Fibroblast of skin of back (primary cell): ENCODE results near the gene SEC61B. TPM values are rescaled to one million over a fixed set of nuclear protein-coding genes. Genes with fewer than 3 reads are reported as not detected.

Experiments used
- DNase-seq: peaks from one replicate; pipeline ENCODE4 v3.0.0-alpha.2; 2013
- polyA plus RNA-seq, 2 experiments: library from polyadenylated mRNA; unstranded; fragments of 120-200 nt; gene quantifications; one replicate each; pipeline ENCODE4 v1.2.1, GENCODE V29; 2013; ENCODE audit not compliant: insufficient read length in 2 of 2

The SEC61B gene
- polyA plus RNA-seq (2013, experiment 1 of 2; ENCODE audit: insufficient read length), result 216 TPM
- polyA plus RNA-seq (2013, experiment 2 of 2; ENCODE audit: insufficient read length), result 177 TPM

GRCh38 chr9:99221621-99222415 is at the start of gene SEC61B, which contains the start of gene ALG2:
Gene SEC61B (plus strand): TSS chr9:99222282. CDS start chr9:99222364, 82 bp downstream.
Gene ALG2 (minus strand): TSS chr9:99221942. CDS start chr9:99221894, 48 bp downstream.
- peak; percentile 93 for DNase-seq

DNA sequence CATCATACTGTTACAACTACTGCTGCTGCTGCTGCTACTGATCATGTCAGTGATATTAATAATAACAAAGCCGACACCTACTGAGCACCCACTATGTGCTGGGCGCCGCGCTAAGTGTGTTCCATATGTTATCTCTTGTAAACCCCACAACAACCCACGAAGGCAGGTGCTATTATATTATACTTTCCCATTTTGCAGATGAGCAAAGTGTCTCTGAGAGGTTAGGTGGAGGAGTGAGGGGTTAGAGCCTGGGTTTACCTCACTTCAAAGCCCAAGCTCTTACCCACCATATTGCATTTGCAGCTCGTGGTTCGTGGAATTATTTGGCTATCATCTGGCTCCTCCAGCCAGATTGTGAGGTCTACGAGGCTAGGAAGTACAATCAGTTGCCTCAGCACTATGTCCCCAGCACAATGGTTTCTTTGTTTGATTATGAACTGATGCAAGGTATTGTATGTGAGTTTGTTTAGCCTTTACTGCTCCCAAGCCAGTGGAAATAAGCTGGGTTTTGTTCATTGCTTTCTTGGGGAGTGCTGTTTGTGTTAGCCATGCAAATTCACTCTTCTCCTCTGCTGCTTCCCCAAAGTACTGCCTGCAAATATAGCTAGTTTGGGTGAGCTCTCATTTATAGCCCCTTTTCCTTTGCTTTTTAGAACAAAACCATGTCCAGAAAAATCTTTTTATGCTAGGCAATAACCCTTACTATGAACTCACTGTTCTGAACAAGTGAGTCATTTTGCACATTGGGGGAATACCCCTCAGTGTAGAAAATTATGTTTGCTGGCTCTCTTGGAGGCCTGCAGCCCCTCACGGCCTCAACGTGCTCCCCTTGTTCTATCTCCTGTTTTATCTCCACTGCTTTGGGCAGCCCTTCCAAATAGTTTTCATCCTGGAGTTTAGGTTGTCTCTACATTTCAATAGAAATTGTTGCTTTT is 48.2 kb upstream of the SEC61B start:
- no peak for DNase-seq

DNA sequence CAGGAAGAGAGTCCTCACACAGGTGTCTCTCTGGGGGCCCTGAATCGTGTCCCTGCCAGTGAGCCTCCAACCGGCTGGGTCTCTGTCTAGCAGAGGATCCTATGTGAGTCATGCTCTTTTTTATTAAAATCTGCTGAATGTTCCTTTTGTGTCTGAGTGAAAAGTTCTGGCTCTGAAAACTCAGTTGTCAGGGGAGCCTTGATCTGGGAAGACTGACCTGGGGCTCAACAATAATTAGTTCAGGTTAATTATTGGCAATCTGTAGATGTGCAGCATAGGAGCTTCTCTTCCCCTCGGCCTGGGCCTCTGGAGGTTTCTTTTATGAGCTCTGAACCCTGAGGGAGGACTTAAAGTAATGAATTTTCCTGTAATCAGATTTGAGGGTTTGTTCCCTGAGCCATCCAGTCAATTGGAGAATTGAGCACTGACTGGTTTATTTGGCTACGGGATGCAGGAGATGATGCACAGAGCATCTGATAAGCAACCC is 45.5 kb upstream of the SEC61B start:
- no peak for DNase-seq

GRCh38 chr9:99177576-99178366 is 44.3 kb upstream of the SEC61B start:
- DNase-seq, result no peak

DNA sequence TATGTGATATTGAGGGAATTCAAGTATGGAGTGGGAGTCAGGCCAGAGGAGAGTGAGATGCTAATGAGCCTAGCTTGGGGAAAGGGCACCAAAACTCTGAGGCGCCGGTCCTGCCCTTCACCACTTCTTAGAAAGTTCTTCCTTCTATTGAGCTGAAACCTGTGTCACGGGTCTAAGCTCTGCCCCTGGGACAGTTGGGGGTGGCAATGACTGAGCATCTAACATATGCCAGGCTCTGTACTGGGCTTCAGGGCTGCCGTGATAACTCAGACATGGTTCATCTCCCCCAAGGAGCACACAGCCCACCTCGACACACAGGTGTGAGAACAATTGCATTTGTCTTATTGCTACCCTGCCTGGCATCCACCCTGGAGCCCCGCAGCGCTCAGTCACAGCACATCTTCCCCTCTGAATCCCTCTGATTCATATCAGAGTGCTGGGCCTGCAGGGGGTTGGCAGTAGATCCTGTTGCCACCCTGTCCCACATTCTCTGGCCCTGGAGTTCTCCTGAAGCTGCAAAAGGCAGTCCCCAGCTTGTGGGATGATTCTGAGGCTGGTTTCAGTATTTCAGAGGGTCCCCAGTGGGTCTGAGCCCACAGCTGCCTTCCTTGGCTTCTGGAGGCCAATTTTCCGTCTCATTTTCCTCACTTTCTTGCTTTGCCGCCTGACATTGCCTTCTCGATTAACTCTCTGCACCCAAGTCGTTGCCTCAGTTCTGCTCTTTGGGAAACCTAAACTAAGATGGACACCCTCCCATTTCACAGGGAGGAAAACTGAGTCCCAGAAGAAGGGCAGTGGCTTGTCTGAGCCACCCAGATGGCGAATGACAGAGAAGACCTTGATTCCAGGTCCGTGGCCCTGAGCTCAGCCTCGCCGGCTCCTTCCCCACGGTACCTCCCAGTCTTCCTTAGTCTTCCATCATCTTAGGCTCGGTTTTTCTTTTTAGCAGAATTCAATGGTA is 42.9 kb upstream of the SEC61B start:
- no peak for DNase-seq

- DNase-seq, result no peak
Observed at GRCh38 chr9:99180199-99180598, 41.9 kb upstream of the SEC61B start.

DNA sequence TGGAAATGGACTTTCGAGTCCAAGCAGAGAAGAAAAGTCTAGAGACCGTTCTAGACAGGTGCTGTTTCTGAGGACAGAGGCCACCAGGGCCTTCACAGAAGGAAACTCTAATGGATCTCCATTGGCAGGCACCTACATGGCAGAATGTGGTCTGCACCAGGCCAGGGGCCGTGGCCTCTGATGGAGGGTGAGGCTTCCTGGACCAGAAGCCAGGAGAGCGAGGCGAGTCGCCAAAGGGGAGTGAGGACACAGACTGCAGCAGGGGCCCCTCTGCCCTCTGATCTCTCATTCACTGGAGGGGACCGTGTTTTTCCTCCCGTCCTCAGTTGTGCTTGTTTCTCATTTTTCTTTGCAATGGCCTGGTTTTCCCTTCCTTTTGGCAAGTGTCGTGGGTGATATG is 41.4 kb upstream of the SEC61B start:
- DNase-seq, result no peak

DNA sequence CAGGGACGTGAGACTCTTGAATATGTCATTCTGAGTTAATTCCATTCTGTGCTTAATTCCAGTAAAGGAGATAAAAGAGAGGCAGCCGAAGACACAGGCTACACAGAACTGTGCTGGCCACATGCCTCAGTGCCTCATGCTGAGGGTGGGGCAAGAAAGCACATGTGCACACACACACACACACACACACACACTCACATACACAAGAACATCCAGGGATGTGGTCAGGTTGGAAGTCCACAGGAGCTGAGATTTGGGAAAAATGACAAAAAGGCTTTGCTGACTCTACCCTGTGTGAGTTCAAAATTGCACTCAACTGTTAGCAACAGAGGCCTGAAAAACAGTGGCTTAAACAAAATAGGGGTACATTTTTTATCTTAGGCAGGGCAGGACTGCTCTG is 40.9 kb upstream of the SEC61B start:
- no peak for DNase-seq

DNA sequence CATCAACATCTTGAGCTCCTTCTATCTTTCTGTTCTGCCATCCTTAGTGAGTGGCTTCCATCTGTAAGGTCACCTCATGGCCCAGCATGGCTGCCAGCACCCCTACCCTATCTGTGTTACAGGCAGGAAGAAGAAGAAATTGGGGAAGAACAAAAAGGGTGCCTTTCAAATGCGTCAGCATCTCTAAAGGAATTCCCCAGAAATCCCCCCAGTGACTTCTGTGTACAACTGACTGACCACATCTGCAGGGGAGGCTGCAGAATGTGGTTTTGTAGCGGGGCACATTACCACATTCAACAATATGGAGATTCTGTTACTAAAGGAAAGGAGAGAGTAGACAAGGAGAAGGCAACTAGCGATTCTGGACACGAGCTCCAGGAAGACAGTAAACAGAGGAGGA is 40.5 kb upstream of the SEC61B start:
- peak; percentile 36 for DNase-seq

DNA sequence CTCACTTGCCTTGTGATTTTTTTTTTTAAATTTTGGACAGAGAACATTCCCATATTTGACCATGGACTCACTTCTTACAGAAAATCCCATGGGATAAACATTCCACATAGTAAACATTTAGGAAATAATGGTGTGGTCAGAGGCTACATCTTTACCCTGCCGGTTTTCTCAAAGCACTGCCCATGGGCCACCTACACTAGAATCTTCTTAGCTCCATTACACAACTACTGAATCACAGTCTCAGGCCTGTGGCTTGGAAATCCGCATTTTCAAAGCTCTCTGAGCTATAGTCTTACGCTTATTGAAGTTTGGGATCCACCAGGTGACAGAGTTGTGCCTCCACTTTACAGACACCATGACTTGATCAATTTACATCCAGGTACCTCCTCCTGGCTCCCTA is 39.7 kb upstream of the SEC61B start:
- DNase-seq, result no peak

DNA sequence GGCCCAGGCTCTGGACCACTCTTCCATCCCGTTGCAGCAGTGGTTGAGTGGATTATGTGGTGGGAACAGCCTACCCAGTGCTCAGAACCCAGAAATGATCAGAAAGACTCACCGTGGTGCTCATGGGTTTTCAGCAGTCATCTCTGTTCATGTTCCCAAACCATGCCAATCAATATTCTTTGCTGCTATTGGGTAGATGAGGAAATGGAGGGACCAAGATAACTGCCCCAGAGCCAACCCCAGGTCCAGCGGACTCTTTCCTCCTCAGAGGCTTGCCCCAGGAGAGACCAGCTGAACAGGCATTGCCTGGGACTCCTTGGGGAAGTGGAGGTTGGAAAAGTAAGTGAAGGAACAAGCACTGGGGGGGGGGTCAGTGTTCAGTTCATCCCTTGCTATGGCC is 38.5 kb upstream of the SEC61B start:
- no peak for DNase-seq

DNA sequence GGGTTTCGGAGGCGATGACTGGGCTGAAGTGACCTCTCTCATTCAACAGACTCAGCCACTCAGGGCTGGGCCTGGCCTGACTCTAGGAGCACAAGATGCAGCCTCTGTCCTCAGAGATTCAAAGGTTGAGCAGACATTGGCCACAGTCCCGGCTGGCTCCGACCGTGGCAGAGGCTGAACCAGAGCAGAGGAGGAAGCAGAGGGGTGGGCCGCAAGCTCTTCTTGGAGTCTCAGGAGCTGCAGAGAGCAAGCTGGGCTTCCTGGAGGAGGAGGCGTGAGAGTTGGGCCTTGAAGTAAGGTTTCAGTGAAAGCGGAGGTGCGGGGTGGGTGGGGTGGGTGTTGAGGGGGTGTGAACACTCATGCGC is 38.0 kb upstream of the SEC61B start:
- DNase-seq, result no peak

GRCh38 chr9:99184475-99185347 is 37.4 kb upstream of the SEC61B start:
- DNase-seq, result peak; percentile 87

- DNase-seq, result no peak
Observed at GRCh38 chr9:99185348-99185632, 36.8 kb upstream of the SEC61B start.

DNA sequence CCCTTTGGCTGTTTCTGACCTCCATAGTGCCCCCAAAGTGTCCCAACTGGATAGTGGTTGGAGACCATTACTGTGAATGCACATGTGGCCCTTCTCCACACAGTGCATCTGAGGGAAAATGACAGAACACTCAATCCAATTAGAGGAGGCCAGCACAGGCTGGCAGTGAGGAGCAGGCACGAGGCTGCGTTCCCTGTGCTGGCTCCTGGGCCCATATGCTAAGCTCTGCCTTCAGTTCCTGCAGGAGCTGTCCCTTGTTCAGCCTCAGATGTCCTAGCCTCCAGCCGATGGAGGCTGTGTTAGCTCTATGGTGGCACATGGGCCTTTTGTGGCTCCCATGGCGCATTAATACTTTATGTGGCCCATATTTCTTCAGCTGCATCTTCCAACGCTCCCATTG is 36.1 kb upstream of the SEC61B start:
- DNase-seq, result no peak

DNA sequence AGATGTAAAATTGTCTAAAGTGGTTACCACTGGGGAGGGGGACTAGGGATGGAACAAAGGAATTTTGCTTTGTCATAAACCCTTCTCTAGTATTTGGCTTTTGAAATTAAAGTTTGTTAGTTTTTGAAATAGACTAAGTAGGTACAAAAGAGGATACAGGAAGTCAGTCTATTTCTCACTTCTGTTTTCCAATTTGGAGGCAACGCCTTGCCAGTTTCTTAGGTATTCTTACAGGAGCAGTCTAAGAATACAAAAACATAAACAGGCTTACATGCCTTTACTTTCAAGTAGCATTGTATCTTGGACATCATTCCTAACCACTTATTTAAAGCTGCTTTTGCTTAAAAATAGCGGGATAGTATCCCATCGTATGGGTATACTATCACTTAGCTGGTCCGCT is 34.8 kb upstream of the SEC61B start:
- DNase-seq, result no peak

DNA sequence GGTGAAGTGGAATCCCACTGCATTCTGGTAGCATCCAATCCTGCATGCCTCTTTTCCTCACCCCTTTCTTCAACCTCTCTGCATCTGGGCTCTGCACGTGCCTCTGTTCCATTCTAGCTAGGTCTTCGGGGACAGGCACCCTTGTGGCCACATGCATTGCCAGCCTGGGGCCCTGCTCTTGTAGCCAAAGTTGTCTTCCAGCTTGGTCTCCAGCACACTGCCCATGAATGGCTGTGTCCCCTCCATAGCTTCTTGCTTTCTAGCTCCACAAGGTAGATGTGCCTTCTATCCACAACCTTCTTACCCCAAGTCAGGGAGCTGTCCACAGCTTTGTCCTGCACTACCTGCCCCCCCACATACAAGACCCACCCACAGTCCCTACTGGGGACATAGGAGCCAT is 32.9 kb upstream of the SEC61B start:
- no peak for DNase-seq

GRCh38 chr9:99189887-99190596 is 32.0 kb upstream of the SEC61B start:
- no peak for DNase-seq

GRCh38 chr9:99190597-99191283 is 31.3 kb upstream of the SEC61B start:
- DNase-seq, result no peak
